ENCODE measurements around the gene DIAPH2. TPM values are rescaled to one million over a fixed set of nuclear protein-coding genes. Genes with fewer than 3 reads are reported as not detected.

DIAPH2 gene
- total and polyA plus RNA-seq, 2 donors (not counting 1 experiment from before 2014, with no cell fraction given) = 4.2 to 32.4 TPM

GRCh38 chrX:97380200-97380599 lies 695.6 kb downstream of the DIAPH2 start:
- Histone ChIP-seq H3K4me2 (replicated peaks; ENCODE audit: low read depth, low read length, poor library complexity, severe bottlenecking) (no peak overlapping the region), H3K4me1 (ENCODE audit: control insufficient read depth in 2 of 2, insufficient read depth in 2 of 2, low read length in 2 of 2) (no peaks in the 10 kb centered on the region), H4K20me1 (ENCODE audit: control insufficient read depth, insufficient read depth, low read length, poor library complexity, severe bottlenecking) (no peaks in the 10 kb centered on the region), H3K9ac (ENCODE audit: low read length) (no peak overlapping the region), H3K36me3 (replicated peaks in 1 of 2; ENCODE audit: control extremely low read depth in 1 of 2, control insufficient read depth in 1 of 2, extremely low read depth in 1 of 2, insufficient read depth in 2 of 2, low read length in 1 of 2) (no peaks in the 10 kb centered on the region), H3K9me3 (ENCODE audit: control extremely low read depth in 1 of 3, control insufficient read depth in 2 of 3, insufficient read depth in 1 of 3, low read length in 2 of 3) (no peaks in the 10 kb centered on the region), H3K27ac (ENCODE audit: low read length in 2 of 2) (no peak overlapping the region), H3K27me3 (replicated peaks in 1 of 4; ENCODE audit: control extremely low read depth in 1 of 4, control insufficient read depth in 3 of 4, insufficient read depth in 4 of 4, low read length in 3 of 4) (no peaks in the 10 kb centered on the region), H2AFZ (ENCODE audit: insufficient read depth, low read depth, low read length, poor library complexity, severe bottlenecking) (no peak overlapping the region), H3K4me3 (ENCODE audit: control extremely low read depth in 1 of 5, extremely low read depth in 1 of 5, insufficient read depth in 1 of 5, low read depth in 2 of 5, low read length in 4 of 5) (no peak overlapping the region), H3K79me2 (ENCODE audit: control insufficient read depth, insufficient read depth, low read length) (no peaks in the 10 kb centered on the region)
- DNase-seq (no peak), ATAC-seq (ENCODE audit: low read depth) (no peak)
- POLR2A ChIA-PET = no interaction called here
- H3K27ac Mint-ChIP-seq = no peak overlapping the region
- no peak overlapping the region for H3K4me3 Mint-ChIP-seq
- no peaks in the 10 kb centered on the region for H3K9me3 Mint-ChIP-seq (ENCODE audit: insufficient read depth)
- CTCF ChIA-PET = no interaction called here
- no peaks in the 10 kb centered on the region for H3K4me1 Mint-ChIP-seq
- no peaks in the 10 kb centered on the region for H3K27me3 Mint-ChIP-seq
- TF ChIP-seq, protein P1, sequence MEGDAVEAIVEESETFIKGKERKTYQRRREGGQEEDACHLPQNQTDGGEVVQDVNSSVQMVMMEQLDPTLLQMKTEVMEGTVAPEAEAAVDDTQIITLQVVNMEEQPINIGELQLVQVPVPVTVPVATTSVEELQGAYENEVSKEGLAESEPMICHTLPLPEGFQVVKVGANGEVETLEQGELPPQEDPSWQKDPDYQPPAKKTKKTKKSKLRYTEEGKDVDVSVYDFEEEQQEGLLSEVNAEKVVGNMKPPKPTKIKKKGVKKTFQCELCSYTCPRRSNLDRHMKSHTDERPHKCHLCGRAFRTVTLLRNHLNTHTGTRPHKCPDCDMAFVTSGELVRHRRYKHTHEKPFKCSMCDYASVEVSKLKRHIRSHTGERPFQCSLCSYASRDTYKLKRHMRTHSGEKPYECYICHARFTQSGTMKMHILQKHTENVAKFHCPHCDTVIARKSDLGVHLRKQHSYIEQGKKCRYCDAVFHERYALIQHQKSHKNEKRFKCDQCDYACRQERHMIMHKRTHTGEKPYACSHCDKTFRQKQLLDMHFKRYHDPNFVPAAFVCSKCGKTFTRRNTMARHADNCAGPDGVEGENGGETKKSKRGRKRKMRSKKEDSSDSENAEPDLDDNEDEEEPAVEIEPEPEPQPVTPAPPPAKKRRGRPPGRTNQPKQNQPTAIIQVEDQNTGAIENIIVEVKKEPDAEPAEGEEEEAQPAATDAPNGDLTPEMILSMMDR (IDR thresholded peaks at IDR 0.05) = no peak
- no peak for TF ChIP-seq EZH2 (IDR thresholded peaks at IDR 0.05; ENCODE audit: borderline replicate concordance, insufficient read depth, low read depth, low read length, poor library complexity, severe bottlenecking)
- intact Hi-C loops (cut with micrococcal nuclease) = no loop called here

- POLR2A ChIA-PET = no interaction called here
- intact Hi-C loops (cut with micrococcal nuclease) = no loop called here
- TF ChIP-seq, protein P1 (IDR thresholded peaks at IDR 0.05) = no peak
- no peak for TF ChIP-seq EZH2 (IDR thresholded peaks at IDR 0.05; ENCODE audit: borderline replicate concordance, insufficient read depth, low read depth, low read length, poor library complexity, severe bottlenecking)
These were observed 700.0 kb downstream of the DIAPH2 start for GRCh38 chrX:97384685-97385084.

More at GRCh38 chrX:97384685-97385084, 700.0 kb downstream of the DIAPH2 start:
- Histone ChIP-seq H3K4me3 (ENCODE audit: control extremely low read depth in 1 of 5, extremely low read depth in 1 of 5, insufficient read depth in 1 of 5, low read depth in 2 of 5, low read length in 4 of 5) (no peak overlapping the region), H3K4me2 (replicated peaks; ENCODE audit: low read depth, low read length, poor library complexity, severe bottlenecking) (no peak overlapping the region), H4K20me1 (ENCODE audit: control insufficient read depth, insufficient read depth, low read length, poor library complexity, severe bottlenecking) (no peaks in the 10 kb centered on the region), H2AFZ (ENCODE audit: insufficient read depth, low read depth, low read length, poor library complexity, severe bottlenecking) (no peak overlapping the region), H3K9me3 (ENCODE audit: control extremely low read depth in 1 of 3, control insufficient read depth in 2 of 3, insufficient read depth in 1 of 3, low read length in 2 of 3) (no peaks in the 10 kb centered on the region), H3K27me3 (replicated peaks in 1 of 4; ENCODE audit: control extremely low read depth in 1 of 4, control insufficient read depth in 3 of 4, insufficient read depth in 4 of 4, low read length in 3 of 4) (no peaks in the 10 kb centered on the region), H3K79me2 (ENCODE audit: control insufficient read depth, insufficient read depth, low read length) (no peaks in the 10 kb centered on the region), H3K36me3 (replicated peaks in 1 of 2; ENCODE audit: control extremely low read depth in 1 of 2, control insufficient read depth in 1 of 2, extremely low read depth in 1 of 2, insufficient read depth in 2 of 2, low read length in 1 of 2) (no peaks in the 10 kb centered on the region), H3K27ac (ENCODE audit: low read length in 2 of 2) (no peak overlapping the region), H3K4me1 (ENCODE audit: control insufficient read depth in 2 of 2, insufficient read depth in 2 of 2, low read length in 2 of 2) (no peaks in the 10 kb centered on the region), H3K9ac (ENCODE audit: low read length) (no peak overlapping the region)
- H3K27ac Mint-ChIP-seq = no peak overlapping the region
- H3K9me3 Mint-ChIP-seq (ENCODE audit: insufficient read depth) = no peaks in the 10 kb centered on the region
- no peak for DNase-seq
- no CpG with 5 or more reads among the region's 3 CpGs for WGBS (ENCODE audit: insufficient coverage)
- peaks cover 3% of the 10 kb centered on the region for H3K4me1 Mint-ChIP-seq
- H3K4me3 Mint-ChIP-seq = no peak overlapping the region
- CTCF ChIA-PET = no interaction called here
- ATAC-seq (ENCODE audit: low read depth) = no peak
- no peaks in the 10 kb centered on the region for H3K27me3 Mint-ChIP-seq

Measured in B cell (primary cell).